Fibroblast of mammary gland (primary cell): Measurements from ENCODE around the gene KIAA0319L.

ENCODE experiments used
- DNase-seq: peaks from one replicate; pipeline ENCODE4 v3.0.0-alpha.2; 2010; ENCODE audit warnings: low read depth
- H3K4me3 ChIP-seq: 2 replicates; pipeline ENCODE4 v1.5.1; 2011; ENCODE audit warnings: low read depth, mild to moderate bottlenecking, low read length, moderate library complexity; ENCODE audit not compliant: control insufficient read depth
- TF ChIP-seq, protein P1 (sequence below): conservative IDR thresholded peaks from 2 replicates; pipeline ENCODE4 v1.5.1; 2011; ENCODE audit warnings: low read depth, low read length, inconsistent platforms; ENCODE audit not compliant: control insufficient read depth, insufficient read depth

KIAA0319L gene

DNA sequence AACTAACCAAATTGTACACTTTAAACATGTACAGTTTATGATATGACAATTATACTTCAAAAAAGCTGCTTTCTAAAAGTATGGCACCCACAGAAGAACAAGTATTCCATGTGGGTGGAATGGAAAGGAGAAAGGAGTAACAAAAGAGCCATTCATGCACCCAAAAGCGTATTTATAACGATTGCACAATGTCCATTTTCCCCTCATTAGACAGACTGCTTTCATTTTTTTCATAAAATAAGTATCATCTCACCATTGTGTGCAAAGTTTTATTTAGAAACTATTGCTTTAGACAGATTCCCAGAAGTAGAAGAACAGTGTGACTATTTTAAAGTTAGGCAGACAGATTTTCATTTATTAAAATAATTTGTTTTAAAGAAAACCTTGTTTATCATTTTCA lies 59.6 kb downstream of the KIAA0319L start:
- DNase-seq = no peak
- no peak overlapping the region for H3K4me3 ChIP-seq
- TF ChIP-seq, protein P1, sequence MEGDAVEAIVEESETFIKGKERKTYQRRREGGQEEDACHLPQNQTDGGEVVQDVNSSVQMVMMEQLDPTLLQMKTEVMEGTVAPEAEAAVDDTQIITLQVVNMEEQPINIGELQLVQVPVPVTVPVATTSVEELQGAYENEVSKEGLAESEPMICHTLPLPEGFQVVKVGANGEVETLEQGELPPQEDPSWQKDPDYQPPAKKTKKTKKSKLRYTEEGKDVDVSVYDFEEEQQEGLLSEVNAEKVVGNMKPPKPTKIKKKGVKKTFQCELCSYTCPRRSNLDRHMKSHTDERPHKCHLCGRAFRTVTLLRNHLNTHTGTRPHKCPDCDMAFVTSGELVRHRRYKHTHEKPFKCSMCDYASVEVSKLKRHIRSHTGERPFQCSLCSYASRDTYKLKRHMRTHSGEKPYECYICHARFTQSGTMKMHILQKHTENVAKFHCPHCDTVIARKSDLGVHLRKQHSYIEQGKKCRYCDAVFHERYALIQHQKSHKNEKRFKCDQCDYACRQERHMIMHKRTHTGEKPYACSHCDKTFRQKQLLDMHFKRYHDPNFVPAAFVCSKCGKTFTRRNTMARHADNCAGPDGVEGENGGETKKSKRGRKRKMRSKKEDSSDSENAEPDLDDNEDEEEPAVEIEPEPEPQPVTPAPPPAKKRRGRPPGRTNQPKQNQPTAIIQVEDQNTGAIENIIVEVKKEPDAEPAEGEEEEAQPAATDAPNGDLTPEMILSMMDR = no peak

DNA sequence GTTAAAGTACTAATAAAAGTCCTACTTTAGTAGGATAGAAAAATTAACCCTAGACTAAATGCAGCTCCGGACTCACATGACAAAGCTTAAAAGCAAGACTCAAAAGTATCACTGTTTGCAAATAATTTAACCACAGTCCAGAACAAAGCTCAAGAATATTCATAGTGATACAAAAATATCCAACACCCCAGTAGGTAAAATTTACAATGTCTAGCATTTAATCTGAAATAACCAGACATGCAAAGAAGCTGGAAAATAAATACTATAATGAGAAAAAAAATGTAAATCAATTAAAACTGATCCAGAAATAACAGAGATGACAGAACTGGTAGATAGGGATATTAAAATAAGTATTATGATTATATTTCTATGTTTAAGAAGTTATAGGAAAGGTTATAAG lies 67.0 kb downstream of the KIAA0319L start:
- H3K4me3 ChIP-seq = no peak overlapping the region
- DNase-seq = no peak
- TF ChIP-seq, protein P1 = no peak

DNA sequence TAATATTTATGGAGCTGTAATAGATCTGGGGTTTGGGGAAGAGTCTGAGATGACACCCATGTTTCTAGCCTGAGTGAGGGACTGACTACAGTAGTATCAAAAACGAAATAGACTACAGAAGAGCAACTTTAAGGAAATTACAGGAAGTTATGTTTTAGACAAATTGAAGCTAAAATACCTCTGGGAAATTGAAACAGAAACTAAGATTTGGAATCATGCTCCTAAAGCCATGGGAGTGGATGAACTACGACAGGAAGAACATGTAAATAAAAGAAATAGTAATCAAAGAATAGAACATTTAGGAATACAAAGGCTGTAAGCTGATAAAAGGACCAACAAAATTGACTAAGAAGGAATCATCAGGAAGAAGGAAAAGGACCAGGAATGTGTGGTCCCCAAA lies 68.9 kb downstream of the KIAA0319L start:
- H3K4me3 ChIP-seq = no peak overlapping the region
- TF ChIP-seq, protein P1 = no peak
- no peak for DNase-seq

DNA sequence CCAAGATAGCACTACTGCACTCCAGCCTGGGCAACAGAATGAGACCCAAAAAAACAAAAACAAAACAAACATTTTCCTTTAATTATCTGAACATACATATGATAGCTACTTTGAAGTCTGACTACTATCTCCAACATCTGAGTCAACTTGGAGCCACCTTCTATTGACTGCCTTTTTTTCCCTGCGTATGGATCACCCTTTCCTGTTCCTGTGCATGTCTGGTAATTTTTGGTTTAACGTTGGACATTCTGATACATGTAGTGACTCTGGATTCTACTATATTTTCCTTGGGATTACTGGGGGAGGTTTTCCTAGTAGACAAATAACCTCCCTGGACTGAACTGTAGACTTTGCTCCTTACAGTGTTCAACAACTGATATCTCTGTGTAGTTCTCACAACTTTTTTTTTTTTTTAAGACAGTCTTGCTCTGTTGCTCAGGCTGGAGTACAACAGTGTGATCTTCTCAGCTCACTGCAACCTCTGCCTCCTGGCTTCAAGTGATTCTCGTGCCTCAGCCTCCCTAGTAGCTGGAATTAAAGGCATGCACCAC lies 70.3 kb downstream of the KIAA0319L start:
- no peak for DNase-seq
- TF ChIP-seq, protein P1 = no peak
- no peak overlapping the region for H3K4me3 ChIP-seq

DNA sequence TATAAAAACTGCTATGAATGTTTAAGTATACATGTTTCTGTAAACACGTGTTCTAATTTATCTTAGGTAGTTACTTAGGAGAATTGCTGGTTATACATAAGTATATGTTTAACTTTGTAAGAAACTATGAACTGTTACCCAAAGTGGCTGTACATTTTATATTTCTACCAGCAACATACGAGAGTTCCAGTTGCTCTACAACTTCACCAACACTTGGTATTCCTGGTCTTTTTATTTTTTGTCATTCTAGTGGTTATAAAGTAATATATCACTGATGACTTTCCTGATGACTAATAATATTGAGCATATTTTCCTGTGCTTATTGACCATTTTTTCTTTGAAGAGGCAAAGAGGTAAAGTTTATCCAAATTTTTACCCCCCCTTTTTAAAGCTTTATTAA lies 76.0 kb downstream of the KIAA0319L start:
- no peak for DNase-seq
- H3K4me3 ChIP-seq = no peak overlapping the region
- TF ChIP-seq, protein P1 = no peak

DNA sequence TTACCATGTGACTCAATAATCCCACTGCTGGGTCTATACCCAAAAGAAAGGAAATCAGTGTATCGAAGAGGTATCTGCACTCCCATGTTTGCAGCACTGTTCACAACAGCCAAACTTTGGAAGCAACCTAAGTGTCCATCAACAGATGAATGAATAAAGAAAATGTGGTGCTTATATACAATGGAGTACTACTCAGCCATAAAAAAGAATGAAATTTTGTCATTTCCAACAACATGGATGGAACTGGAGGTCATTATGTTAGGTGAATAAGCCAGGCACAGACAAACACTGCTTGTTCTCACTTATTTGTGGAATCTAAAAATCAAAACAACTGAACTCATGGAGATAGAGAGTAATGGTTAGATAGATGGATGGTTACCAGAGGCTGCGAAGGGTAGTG lies 79.3 kb downstream of the KIAA0319L start:
- TF ChIP-seq, protein P1 = no peak
- H3K4me3 ChIP-seq = no peak overlapping the region
- DNase-seq = no peak

DNA sequence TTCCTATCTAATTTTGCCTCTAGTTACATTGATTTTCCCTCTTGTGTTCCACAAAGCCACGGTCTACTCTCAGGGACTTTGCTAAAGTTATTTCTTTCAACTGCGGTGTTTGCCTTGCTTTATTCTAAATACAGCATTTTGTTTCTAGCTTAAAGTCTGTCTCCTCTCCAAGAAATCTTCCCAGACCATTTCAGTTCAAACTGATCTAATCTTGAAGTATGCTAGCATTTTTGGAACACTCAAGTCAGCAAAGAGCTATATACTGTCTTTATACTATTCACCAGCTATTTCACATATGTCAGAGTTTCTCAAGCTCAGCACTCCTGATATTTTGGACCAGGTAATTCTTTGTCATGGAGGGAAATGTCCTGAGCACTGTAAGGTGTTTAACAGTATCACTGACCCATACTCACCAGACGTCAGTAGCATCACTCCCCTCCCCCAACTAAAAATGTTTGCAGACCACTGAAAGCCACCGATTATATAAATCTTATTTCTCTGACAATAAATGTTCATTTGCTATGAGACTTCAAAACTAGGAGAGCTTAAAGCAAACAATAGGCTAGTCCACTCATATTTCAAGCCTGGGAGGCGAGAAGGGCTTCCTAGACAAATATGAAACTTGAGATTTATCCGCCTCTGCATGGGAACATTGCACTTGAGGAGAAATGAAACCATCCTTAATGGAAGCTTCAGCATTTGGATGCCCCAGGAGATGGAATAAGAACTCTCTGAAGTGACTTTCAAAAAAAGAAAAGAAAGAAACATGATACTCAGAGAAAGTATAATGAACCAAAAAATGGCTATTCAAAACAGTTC lies 81.1 kb downstream of the KIAA0319L start:
- DNase-seq = no peak
- TF ChIP-seq, protein P1 = no peak
- no peak overlapping the region for H3K4me3 ChIP-seq
